ENCODE results near the gene GALK1. TPM values are rescaled to one million over a fixed set of nuclear protein-coding genes. Genes with fewer than 3 reads are reported as not detected.

GALK1 gene
- total and polyA plus RNA-seq, 9 of the 15 experiments (the other 6 are each of a cell fraction or from before 2014, with no cell fraction given): 0.45 to 51.6 (median 17.4) TPM

- TF ChIP-seq NR2C1 (IDR thresholded peaks at IDR 0.05): no peak
- no peak for TF ChIP-seq NR2C1 (tag; IDR thresholded peaks at IDR 0.05)
- no peak for TF ChIP-seq MBD1 (CRISPR knock-in tag; IDR thresholded peaks at IDR 0.05)
- no peak for TF ChIP-seq PCBP2 (IDR thresholded peaks at IDR 0.05; ENCODE audit: low read depth, low read length, poor library complexity, severe bottlenecking)
- TF ChIP-seq ELF2 (CRISPR knock-in tag; IDR thresholded peaks at IDR 0.05): no peak; the same call in 1 of the 2 replicates
- peak; percentile 99 for TF ChIP-seq L3MBTL2 (IDR thresholded peaks at IDR 0.05)
- TF ChIP-seq MED1 (CRISPR knock-in tag; IDR thresholded peaks at IDR 0.05; ENCODE audit: borderline replicate concordance): no peak
- TF ChIP-seq HDAC2 (IDR thresholded peaks at IDR 0.05): no peak
- TF ChIP-seq ZBTB8A (IDR thresholded peaks at IDR 0.05; ENCODE audit: partially characterized antibody): no peak
- peak; percentile 13 for TF ChIP-seq HNRNPLL (IDR thresholded peaks at IDR 0.05; ENCODE audit: low read depth, low read length, poor library complexity, severe bottlenecking)
- peak; percentile 50 for TF ChIP-seq KDM5B (IDR thresholded peaks at IDR 0.05; ENCODE audit: insufficient replicate concordance, low read depth, low read length)
- peak; percentile 94; the same call in 1 of the 2 replicates for TF ChIP-seq GATAD2B (IDR thresholded peaks at IDR 0.05; ENCODE audit: borderline replicate concordance)
- TF ChIP-seq E2F3 (CRISPR knock-in tag; IDR thresholded peaks at IDR 0.05): peak; percentile 84
- no peak for TF ChIP-seq CBFB (CRISPR knock-in tag; IDR thresholded peaks at IDR 0.05)
- TF ChIP-seq MCM2 (IDR thresholded peaks at IDR 0.05; ENCODE audit: low read depth): no peak
- no peak for TF ChIP-seq ETS2 (tag; IDR thresholded peaks at IDR 0.05; ENCODE audit: borderline replicate concordance, poor library complexity, severe bottlenecking)
- TF ChIP-seq PHB2 (IDR thresholded peaks at IDR 0.05; ENCODE audit: low read depth): no peak
- TF ChIP-seq MEIS2 (IDR thresholded peaks at IDR 0.05; ENCODE audit: partially characterized antibody): peak; percentile 26
- TF ChIP-seq FOXK2 (conservative IDR thresholded peaks at IDR 0.05 in 1 of 2, IDR thresholded peaks at IDR 0.05 in 1 of 2; ENCODE audit: low read depth in 2 of 2): no peak
- TF ChIP-seq SP1 (CRISPR knock-in tag; IDR thresholded peaks at IDR 0.05): peak; percentile 52; the same call in 1 of the 2 replicates
- TF ChIP-seq RBM25 (IDR thresholded peaks at IDR 0.05; ENCODE audit: low read depth, low read length, severe bottlenecking): no peak
- TF ChIP-seq IRF1 (CRISPR knock-in tag; IDR thresholded peaks at IDR 0.05; ENCODE audit: borderline replicate concordance): no peak
- TF ChIP-seq ZNF785 (CRISPR knock-in tag; IDR thresholded peaks at IDR 0.05): no peak
- peak; percentile 40 for TF ChIP-seq TAF1 (IDR thresholded peaks at IDR 0.05; ENCODE audit: control insufficient read depth, extremely low read depth, insufficient read depth, low read length, severe bottlenecking)
- no peak for TF ChIP-seq DPF2 (IDR thresholded peaks at IDR 0.05)
- TF ChIP-seq PTTG1 (tag; IDR thresholded peaks at IDR 0.05; ENCODE audit: low read depth): no peak
These were observed 11.2 kb downstream of the GALK1 start (continued) for GRCh38 chr17:75753514-75754377.

Data from K562 (cell line).